8988T (cell line): Measurements from ENCODE around the gene GRIA1.

Experiments
- DNase-seq: peaks from one replicate; pipeline ENCODE4 v3.0.0; 2011

Gene GRIA1

DNA sequence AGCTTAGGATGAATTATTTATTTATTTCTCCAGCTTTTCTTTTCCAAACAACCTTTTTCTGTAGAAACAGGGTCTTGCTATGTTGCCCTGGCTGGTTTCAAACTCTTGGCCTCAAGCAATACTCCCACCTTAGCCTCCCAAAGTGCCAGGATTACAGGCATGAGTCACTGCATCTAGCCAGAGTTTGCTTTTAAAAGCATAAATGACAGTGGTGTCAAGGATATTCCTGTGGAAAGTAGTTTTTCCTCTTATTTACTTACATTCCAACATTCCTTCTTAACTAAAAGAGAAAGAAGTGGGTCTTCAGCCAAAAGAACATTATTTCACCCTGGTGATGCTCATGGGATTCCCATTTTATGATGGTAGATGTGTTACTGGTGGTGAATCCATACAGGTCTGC lies 62.4 kb downstream of the GRIA1 start:
- no peak for DNase-seq

DNA sequence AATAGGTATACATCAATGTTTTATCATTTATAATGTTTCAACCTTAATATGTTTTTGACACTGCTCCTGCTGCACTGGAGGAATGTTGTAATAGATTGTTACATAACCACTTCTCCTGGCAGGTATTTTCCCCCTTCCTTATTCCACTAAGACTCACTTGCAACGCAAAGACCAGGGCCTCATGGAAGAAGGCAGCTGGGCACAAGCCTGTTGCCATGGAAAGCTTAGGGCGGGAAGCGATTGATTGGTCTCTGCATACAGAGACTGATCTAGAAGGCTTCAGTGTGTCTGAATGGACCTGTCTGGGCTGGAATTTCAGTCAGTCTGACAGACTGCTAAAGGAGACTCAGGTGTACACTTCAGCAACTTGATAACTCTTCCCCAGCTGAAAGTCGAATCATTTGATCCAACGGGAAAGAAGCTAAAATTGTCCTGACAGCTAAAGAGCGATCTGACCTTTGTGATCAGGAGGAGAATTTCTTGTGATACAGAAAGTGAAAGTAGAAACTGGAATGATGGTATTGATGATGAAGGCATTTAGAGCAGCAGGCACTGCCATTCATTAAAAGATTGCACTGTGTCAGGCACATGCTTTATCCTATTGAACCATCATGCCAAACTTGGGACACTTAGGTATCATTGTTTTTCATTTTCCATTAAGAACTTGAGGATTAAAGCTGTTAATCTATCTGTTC lies 65.1 kb downstream of the GRIA1 start:
- no peak for DNase-seq

DNA sequence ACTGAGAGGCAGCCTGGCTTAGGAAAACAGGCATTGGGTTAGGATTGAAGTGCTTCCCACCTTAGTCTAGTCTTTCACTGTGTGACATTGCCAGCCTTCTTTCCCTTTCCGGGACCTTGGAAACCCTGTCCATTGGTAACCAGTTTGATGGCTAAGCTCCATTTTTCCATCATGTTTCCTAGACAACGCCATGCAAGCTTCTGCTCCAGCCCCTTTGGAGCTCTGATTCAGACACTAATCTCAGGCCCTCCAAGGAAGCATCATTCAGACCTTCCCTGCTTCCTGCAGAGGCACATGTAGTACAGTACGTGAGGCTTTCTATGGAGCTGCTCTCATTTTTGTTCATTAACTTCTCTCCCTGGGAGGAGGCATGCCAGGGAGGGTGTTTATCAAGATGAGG lies 68.5 kb downstream of the GRIA1 start:
- no peak for DNase-seq

GRCh38 chr5:153559926-153560325 lies 69.5 kb downstream of the GRIA1 start:
- no peak for DNase-seq

GRCh38 chr5:153562189-153562588 lies 71.7 kb downstream of the GRIA1 start:
- DNase-seq, result no peak

GRCh38 chr5:153565822-153566221 lies 75.4 kb downstream of the GRIA1 start:
- DNase-seq, result no peak

DNA sequence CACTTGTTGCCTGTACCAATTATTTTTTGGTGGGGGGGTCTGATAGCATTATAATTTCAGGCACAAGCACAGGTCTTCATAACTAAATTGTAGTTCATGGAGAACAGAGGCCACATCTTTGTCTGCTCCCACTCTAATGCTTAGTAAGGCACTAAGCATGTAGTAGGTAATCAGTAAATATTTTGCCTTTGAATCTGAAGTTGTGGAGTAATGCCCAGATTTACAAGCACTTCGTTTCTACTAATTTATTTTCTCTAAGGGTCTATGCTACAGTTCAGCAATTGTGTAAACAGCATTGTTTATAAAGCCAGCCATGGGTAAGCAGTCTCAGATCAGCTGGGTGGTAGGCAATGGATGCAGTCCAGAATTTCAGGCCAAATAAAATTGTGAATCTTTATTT lies 78.6 kb downstream of the GRIA1 start:
- no peak for DNase-seq

DNA sequence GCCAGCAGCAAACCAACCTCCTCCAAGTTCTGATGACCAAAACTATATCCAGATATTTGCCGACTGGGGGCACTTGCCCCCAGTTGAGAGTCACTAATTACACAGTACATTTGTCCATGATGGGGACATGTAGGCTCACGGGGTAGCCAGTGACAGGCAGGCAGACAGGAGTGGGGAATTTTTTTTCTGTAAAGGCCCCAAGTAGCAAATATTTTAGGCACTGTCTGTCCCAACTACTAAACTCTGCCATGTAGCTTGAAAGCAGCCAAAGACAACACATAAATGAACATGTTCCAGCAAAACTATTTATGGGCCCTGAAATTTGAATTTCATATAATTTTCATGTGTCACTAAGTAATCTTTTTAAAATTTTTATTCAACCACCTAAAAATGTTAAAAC lies 80.7 kb downstream of the GRIA1 start:
- no peak for DNase-seq

GRCh38 chr5:153572411-153573145 lies 82.1 kb downstream of the GRIA1 start:
- DNase-seq, result no peak

DNA sequence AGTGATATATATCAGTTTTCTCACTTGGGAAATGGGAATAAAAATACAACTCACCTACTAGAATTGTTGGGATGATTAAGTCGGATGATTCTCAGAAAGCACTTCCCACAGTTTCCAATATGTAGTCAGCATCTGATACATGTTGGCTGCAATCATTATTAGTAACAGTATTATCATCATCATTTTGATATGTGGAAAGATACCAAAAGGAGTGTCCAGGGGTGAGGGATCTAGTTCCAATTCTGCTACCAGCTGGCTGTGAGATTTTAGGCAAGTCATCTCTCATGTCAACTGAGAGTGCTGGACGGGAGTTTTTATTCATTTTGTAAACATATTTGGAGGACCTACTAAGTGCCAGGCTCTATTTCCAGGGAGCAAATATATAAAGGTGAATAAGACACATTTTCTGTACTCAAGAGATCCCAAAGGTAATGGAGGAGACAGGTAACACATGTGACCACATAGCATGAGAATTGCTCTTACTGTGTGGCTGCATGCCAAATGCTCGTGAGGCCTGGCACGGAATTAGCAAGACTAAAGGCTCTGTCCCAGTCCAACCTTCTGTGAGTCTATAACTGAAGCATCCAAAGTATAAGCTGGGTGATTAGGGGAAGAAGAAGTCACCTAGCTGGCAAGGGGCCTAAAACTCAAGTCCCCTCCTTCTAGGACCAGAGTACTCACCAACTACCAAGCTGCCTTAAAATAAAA lies 83.0 kb downstream of the GRIA1 start:
- DNase-seq, result no peak

DNA sequence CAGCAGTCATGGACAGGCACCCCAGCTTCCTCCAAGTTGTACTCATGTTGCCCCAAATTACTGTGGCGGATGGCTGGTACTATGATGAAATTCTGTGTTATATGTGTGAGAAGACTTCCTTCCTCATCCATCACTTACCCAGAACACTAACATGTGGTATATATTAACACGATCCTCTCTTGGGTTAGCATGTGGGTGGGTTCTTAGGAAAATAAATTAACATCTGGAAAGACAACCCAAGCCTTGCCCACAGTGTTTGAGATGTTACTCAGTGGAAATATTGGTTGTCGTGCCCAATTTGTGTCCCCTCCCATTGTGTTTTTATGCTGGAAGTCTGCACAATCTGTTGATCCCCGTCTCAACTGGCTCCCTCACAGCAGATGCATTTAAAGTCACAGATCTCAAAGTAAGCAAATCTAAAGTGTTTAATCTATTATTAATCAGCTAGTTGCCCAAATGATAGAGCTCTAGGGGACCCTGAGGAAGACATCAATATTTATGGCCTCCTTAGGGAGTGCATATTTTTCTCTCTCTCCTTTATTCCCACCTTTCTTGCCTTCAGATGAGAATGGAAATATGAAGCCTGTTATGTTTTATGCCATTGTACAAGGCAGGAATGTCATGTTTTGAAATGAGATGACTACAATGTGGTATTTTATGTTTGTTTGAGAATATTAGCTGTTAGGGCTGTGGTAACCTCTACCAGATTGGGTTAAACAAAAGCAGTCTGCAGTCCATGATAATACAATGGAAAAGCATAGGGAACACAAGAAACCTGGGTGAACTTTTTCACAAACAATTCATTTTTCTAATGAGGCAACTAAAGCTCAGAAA lies 93.9 kb downstream of the GRIA1 start:
- DNase-seq, result no peak

- DNase-seq, result no peak
These were observed 94.5 kb downstream of the GRIA1 start for GRCh38 chr5:153584960-153585359.

GRCh38 chr5:153585622-153586277 lies 95.3 kb downstream of the GRIA1 start:
- DNase-seq, result no peak

DNA sequence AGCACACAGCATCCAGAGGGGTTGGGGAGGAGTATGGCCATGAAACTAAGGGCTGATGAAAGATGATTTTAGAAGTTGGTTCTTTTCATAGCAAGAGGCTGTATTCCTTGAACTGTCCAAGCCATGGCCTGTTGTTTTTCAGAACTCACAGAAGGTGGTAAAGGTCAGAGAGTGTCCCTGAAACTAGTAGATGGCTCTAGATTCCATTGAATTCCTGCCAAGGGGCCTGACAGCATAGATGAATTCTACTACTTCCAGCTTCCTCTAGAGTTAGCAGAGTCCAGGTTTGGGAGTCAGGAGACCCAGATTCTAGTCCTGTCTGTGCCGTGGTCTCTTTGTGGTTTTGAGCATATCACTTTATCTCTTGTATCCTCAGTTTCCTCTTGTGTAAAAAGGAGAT lies 101.6 kb downstream of the GRIA1 start:
- no peak for DNase-seq

GRCh38 chr5:153594785-153595184 lies 104.3 kb downstream of the GRIA1 start:
- DNase-seq, result no peak

DNA sequence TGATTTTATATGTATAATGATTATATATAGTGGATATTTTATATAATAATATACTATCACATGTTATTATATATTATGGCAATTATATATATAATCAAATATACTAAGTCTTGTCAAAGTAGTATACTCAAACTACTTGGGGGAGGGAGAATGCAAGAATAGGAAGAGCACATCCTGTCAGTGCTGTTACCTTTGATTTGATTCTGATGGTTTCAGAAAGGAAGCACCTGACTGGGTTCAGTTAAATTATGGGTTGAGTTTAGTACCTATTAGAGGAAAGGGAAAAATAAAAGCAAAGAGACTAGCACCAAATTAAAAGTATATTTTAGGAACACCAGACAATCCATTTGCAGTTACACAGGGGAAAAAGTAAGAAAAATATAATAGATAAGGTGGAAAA lies 107.6 kb downstream of the GRIA1 start:
- no peak for DNase-seq

DNA sequence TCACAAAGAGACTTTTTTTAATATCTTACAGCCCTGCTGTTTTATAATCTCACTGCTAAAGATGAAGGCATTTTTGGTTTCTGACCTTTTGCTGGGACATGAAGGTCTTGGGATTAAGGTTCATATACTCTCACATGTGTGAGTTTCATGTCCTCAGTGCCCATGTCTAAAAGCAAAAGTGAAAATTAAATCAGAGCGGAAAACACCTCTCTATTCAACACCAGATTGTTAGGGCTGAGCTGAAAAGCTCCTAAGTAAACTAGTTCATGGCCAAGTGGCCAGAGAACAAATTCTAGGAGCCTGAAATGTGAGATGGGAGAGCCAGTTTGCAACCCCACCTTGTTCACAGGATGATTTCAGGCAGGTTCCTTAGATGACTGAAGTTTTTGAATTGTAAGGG lies 110.9 kb downstream of the GRIA1 start:
- no peak for DNase-seq

DNA sequence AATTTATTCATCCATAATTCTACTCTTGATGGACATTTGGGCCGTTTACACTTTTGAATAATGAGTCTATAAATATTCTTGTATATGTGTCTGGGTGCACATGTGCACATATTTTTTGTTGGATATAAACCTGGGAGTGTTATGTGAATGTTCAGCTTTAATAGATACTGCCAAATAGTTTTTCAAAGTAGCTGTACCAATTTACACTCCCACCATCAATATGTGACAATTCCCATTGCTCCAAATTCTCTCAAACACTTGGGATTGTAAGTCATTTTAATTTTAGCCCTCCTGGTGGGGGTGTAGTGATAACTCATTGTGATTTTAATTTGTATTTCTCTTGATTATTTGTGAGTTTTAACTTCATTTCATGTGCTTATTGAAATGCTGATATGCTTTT lies 114.9 kb downstream of the GRIA1 start:
- DNase-seq, result no peak

DNA sequence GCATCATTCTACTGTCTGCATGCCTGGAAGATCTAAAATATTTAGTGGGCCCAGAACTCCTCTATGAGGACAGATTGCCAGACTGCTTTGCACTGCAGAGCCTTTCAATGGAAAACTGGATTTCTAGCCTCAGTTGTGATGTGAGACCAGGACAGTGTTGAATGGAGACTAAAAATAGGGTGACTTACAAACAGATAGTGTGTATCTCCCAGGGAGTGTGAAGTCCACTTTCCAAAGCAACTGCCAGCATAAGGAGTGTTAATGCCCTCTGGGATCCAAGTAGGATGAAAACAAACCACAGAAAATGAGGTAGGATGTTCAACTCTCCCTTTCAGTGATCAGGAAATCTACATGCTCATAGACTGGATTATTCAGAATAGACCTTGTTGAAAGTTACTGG lies 119.5 kb downstream of the GRIA1 start:
- no peak for DNase-seq

DNA sequence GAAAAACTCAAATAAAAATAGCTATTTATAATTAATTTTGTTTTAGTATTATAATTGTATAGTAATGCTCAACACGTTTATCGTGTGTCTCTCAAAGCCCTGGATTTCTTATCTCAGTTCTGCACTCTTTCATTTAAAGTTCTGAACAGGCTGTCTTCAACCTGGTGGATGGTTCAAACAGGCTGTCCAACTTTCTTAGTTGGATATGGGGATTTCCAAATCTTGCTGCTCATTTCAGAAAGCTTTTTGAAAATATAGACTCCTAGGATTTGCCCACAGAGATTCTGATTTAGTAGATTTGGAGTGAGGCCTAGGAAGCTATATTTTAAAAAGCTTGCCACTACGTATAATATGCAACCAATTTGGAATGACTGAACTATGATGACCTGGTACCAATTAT lies 120.3 kb downstream of the GRIA1 start:
- DNase-seq, result no peak

DNA sequence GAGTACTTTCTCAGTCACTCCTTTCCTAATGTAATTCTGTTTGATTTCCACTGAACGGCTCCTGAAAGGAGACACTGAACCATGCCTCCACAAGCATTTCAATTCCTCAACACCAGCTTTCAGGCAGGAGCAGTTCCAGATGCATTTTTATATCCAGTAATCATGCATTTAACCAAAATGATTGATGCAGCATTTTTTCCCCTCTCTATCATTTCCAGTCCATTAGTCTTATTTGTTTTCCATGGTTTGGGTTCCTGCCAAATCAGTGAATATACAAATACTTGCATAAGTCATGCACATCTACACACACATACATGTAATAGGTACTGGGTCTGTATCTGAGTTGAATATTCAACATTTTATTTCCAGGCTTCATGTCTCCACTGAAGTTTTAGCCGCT lies 122.7 kb downstream of the GRIA1 start:
- no peak for DNase-seq

DNA sequence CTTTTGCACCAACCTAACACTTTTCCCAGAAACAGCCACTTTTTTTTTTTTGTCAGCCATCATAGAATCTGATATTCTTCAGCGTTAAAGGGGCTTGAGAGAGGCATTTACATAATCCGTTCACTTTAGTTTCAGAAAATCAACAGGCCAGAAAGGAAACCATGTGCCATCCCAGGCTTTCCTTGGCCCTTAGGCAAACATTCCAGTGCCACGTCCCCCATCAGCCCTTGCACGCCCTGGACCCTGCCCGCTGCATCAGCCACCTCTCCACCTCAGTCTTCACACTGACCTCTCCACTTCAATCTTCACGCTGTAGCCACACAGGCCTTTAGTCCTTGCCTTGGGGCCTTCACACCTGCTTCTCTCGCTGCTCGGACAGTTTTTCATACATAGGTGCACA lies 123.2 kb downstream of the GRIA1 start:
- DNase-seq, result no peak

- DNase-seq, result no peak
These were observed 126.7 kb downstream of the GRIA1 start for GRCh38 chr5:153617190-153617589.
